NOMO-1 treated with DMSO at 0.1 percent for 48 hours (cell line): ENCODE results near the gene PACSIN3.
"Not testable (repeated sequence)": the region's sequence is repeated elsewhere in the genome, so short reads cannot be mapped to it uniquely, and the experiment has no call there.

ENCODE experiments used
- DNase-seq: peaks from one replicate; lab custom pipeline; 2025; ENCODE audit not compliant: unreplicated experiment; lab: John Stamatoyannopoulos, UW

Gene PACSIN3

DNA sequence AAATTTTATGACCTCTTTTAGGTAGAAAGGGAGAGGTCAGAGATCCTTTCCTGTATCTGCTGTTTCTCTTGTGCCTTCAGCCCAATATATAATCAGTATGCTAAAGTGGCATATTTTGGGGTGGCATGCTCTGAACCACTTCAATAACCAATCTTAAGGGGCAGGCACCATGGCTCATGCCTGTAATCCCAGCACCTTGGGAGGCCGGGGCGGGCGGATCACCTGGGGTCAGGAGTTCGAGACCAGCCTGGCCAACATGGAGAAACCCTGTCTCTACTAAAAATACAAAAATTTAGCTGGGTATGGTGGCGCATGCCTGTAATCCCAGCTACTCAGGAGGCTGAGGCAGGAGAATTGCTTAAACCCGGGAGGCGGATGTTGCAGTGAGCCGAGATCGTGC, 11.9 kb upstream of the PACSIN3 start:
- not testable (repeated sequence) for DNase-seq

DNA sequence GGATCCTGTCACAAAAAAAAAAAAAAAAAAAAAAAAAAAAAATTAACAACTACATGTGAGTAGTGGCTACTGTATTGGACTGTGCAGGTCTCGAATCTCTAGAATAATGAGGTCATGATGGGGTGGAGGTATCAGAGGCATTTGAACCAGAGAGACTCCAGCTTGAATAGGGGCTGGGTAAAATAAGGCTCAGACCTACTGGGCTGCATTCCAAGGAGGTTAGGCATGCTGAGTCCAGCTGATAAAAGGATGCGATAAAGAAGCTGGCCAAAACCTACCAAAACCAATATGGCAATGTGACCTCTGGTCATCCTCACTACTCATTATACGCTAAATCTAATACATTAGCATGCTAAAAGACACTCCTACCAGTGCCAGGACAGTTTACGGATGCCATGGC, 5.9 kb upstream of the PACSIN3 start:
- no peak for DNase-seq

DNA sequence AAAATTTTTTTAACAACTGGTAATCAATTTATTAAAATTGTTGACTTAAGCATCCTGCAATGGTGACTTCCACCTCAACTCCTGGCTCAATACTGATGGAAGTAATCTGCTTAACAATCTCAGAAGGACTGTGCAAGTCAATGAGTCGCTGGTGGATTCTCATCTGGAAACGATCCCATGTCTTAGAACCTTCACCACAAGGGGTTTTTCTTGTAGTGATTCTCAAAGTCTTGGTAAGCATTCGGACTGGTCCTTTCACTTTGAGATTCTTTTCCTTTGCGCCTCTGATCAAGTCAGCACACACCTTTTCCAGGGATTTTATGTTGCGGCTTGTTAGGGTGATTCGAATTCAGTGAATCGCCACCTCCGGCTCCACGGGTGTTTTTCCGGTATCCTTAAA, 4.9 kb upstream of the PACSIN3 start:
- DNase-seq, result not testable (repeated sequence)

DNA sequence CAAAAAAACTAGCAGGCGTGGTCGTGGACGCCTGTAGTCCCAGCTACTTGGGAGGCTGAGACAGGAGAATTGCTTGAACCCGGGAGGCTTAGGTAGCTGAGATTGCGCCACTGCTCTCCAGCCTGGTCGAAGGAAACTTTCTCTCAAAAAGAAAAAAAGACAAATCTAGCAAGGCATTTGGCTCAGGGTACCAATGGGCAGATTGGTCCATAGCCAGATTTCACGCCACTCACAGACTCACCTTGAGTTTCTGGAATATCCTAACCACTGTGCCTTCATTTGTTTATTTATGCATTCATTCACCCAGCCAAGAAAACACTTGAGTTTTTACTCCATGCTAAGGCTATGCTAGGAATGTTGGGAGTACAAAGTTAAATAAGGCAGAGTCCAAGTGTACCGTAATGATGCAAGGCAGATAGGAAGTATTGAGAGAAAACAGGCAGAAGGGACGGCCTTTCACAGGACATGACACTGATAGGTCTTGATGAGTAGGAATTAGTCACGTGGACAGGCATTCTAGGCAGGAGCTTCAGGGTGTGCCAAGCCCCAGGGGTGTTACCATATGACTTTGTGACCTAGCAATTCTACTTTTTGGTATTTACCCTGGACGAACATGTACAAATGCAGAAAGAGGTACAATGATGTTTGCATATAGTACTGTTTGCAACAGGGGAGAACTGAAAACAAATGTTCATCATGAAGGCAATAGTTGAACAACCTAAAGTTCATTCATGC, 3.0 kb upstream of the PACSIN3 start:
- no peak for DNase-seq

DNA sequence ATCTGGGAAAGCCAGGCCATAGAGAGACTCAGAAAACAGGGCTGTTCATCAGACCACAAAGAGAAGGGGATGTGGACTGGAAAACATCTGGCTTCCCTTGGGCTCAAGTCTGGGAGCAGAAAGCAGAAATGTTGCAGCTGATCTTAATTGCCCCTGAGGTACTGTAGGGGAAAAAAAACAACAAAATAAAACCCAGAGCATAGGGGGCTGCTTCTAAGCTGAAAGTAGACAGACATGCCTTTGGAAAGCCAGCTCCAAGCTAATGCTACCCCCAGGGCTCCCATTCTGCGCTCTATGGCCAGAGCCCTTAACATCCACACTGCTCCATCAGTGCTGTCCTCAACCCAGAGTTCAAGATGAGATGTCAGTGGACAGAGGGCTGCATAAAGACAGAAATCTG, 2.0 kb upstream of the PACSIN3 start:
- no peak for DNase-seq

DNA sequence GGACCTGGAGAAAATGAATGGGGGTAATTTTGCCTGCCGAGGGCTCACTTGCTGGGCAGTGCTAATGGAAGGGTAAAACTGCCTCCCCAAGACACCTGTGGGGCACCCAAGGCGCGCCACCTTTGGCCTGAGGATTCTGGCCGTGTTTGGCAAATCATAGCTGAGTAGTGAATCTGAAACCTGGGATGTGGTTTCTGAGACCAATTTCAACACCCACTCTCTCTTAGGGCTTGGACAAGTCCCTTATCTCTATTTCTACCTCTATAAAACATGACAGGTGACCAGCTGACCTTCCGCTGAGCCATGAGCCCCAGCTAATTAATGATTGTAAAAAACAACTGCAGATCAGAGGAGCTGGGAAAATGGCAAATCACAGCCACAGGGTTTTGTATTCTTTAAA, 1.5 kb upstream of the PACSIN3 start:
- no peak for DNase-seq

DNA sequence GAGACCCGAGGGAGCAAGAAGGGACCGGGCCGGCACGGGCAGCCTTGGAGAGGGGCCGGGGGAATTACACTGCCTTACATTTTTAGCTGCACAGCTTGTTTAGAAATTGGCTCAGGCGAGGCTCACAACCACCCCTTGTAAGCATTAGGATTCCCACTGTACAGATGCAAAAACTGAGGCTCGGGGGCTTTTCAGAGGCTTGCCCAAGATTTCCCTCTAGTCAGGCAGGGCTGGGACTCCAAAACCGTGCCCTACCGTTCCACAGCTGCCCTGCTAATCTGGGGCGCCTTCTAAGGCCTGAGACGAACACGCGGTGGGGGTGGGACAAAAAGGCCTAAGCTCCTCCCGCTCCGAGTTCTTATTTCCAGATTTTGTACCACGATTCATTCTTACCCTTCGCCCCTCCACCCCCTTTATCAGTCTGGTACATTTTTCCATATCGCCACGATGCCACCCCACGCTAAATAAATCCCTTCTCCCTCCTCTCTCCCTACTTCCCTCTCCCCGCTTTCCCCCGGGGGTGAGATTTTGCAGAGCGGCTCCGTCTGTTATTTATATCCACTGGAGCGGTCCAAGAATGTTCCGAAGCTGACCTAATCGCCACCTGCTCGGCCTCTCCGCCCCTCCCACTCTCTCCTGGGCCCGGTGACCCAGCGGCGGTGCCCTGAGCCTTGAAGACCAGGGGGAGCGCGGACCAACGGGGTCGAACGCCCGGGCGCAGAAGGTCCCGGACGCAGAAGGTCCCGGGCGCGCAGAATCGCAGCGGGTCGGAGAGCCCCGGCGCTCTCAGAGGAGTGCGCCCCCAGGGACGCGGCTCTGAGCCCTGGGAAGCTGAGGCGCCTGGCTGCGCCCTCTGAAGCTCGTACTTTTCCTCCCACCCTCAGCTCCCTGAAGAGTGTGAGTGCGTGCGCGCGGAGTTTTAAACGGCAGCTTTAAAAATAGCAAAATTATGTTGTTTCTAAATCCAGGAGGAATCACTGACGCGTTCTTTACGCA, 764 bp upstream of the PACSIN3 start:
- DNase-seq, result no peak

DNA sequence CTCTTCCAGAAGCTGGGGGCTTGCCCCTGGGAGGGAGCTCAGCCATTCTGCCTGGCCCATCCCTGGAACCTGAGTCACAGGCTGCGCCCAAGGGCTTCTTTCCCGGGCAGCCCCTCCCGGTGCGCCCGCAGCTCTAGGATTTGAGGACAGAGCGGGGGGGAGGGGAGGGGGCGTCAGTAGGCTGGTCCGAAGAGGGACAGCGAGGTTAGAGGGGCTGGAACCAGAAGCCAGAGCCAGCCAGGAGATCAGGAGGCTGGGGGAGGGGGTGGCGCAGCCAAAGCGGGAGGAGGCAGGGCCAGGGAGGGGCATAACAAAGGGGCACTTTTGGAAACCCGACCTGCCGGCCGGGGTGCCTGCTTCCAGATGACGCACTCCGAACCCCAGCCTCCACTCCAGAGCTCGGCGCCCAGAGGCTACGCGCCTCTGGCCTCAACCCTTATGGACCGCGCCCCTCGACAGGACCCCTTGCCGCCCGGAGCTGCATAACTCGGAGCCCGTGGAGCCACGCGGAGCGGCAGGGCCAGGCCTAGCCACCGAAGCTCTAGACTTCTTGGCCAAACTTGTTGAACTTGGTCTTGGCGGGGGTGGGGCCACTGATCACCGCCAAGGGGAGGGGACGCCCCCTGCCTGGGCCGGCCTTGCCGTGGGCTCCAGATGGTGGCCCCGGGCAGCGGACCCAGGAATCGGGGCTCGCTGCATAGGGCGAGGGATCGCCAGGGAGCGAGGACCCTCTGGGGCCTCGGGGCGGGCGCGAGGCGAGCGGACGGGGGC, 744 bp downstream of the PACSIN3 start:
- peak; percentile 10 for DNase-seq

DNA sequence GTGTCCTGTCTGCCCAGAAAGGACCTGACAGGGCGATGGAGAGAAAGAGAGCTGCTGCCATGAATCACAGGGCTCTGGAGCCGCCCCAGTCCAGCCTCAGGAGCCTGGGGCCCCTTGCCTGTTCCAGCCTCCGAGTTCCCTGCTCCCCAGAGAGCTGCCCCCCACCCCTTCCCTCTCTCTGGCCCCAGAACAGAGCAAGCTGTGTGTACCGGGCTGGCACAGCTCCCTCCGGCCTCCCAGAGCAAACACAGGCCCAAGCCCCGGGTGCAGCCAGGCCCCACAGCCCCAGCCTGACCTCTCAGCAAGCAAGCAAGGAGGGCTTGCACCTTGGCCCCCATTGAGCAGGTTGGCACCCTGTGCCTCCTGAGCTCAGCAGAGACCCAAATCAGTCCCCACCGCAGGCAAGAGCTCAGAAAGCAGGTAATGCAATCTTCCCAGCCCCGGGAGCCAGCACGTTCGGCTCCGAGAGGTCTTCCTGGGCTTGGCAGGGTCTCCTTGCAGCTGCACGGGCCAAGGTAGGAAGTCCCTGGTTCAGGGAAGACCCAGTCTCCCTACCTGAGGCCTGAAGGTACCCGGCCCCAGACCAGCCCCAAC, 1.4 kb downstream of the PACSIN3 start:
- no peak for DNase-seq

DNA sequence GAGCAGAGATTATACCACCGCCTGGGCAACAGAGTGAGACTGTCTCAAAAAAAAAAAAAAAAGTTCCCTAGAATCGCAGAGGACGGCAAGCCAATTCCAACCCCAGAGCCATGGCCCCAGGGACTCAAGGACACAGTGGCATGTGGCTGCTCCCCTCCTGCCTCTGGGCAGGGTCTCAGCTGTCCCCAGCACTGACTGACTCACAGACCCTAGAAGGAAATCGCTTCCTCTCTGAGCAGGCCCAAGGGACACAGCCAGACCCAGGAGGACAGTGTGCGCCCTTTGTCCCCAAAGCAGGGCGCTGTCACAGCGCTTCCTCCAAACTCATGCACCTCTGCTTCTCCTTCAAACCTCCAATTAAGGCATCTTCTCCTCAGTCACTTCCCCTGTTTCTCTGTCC, 2.3 kb downstream of the PACSIN3 start:
- DNase-seq, result no peak

DNA sequence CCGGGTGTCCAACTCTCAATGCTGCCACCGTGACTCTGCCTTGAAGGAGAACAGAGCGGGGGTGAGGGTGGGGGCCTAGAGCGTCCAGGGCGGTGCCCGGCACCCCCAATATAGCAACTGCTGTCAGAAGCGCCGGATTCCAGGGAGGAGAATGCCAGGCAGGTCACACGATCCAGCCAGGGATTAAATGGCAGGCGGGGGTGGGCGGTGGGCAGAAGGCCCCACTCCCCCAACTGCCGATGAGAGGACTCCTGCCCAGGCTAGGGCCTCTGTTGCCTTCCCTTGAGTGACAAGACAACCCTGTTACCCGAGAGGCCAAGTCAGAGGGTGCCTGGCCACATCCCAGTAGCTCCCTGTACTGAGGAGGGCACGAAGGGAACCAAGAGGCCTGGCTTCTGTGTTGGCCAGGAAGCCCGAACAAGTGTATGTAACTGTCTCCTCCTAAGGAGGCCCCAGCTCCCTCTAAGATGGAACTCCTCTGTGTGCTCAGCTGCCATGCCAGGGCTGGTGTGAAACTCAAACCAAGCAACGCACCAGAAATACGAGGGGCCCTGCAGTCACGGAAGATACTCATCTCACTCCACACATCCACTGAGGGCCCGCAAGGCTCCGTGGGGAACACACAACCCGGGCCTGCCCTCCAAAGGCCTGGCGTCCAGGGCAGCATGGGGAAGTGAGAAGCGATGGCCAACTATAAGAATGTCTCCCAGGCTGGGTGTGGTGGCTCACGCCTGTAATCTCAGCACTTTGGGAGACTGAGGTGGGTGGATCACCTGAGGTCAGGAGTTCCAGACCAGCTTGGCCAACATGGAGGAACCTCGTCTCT, 3.0 kb downstream of the PACSIN3 start:
- DNase-seq, result no peak

DNA sequence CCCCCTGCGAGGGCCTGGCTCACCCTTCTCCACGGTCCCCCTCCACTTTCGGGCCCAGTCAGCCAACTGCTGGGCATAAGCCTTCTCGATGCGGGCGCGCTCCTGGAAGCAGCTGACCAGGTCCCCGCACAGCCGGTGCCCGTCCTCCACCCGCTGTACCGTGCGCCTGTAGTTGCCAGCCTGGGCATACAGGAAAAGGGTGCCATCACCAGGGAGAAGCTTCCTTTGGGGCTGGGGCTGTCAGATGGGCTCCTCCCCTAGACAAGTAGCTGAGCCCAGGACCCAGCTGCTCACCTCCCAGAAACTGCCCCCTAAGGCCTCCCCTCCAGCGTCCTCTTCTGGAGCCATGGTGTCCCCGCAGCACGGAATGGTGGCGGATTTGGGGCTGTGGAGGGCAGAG, 3.9 kb downstream of the PACSIN3 start:
- no peak for DNase-seq

DNA sequence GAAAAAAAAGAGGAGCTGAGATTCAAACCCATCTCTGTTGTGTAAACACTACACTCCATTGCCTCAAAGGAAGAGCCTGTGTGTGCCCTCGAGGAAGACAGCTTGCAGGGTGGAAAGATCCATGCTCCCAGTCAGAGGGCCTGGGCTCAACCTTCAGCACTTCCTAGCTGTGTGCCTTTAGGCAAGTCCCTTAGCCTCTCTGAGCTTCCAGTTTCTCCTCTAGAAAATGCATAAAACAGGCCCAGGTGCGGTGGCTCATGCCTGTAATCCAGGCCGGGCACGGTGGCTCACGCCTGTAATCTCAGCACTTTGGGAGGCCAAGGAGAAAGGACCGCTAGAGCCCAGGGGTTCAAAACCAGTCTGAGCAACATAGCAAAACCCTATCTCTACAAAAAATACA, 5.0 kb downstream of the PACSIN3 start:
- no peak for DNase-seq

DNA sequence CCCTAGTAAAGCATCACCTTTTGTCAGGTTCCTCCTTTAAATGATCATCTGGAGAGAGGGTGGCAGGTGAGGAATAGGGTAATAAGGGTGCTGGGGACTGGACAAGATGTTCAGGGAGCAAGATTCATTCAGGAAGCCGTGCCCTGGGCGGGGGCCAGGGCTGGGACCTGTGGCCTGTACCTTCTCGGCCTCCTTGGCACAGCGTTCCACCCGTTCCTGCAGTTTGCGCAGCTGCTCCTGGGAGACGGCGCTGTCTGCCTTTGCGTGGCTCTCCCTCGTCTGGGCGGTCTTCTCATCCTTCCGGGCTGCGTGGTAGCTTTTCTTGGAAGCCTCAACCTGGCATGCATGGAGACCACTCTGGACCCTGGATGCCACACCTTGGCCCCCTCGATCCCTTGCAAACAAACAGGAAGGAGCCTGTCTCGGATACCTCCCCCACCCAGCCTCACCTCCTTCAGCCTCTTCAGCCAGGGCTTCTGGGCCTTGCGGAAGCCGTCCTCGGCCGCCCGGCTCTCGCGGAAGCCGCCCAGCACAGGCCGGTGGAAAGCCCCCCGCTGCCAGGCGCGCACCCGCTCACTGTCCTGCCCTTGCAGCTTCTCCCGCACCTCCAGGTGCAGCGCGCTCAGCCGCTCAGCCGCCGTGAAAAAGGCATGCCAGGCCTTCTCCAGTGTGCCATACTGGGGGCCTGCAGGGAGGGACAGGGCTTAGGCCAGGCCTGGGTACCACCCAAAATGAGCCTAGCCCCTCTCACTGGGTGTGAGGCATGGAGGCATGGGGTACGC, 6.0 kb downstream of the PACSIN3 start:
- DNase-seq, result no peak

DNA sequence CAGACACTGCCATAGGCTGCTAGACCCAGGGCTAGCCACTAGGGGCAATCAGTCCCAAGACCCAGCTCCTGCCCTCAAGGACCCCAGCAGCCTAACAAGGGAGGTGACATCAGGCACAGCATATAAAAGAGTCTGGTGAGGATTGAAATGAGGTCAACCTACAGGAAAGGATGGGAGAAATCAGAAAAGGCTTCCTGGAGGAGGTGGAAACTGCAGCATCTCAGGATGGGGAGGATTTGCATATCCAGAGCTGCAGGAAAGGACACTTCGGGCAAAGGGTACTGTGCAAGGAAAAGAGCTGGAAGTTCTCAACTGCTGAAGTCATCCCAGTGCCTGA, 6.6 kb downstream of the PACSIN3 start:
- no peak for DNase-seq

DNA sequence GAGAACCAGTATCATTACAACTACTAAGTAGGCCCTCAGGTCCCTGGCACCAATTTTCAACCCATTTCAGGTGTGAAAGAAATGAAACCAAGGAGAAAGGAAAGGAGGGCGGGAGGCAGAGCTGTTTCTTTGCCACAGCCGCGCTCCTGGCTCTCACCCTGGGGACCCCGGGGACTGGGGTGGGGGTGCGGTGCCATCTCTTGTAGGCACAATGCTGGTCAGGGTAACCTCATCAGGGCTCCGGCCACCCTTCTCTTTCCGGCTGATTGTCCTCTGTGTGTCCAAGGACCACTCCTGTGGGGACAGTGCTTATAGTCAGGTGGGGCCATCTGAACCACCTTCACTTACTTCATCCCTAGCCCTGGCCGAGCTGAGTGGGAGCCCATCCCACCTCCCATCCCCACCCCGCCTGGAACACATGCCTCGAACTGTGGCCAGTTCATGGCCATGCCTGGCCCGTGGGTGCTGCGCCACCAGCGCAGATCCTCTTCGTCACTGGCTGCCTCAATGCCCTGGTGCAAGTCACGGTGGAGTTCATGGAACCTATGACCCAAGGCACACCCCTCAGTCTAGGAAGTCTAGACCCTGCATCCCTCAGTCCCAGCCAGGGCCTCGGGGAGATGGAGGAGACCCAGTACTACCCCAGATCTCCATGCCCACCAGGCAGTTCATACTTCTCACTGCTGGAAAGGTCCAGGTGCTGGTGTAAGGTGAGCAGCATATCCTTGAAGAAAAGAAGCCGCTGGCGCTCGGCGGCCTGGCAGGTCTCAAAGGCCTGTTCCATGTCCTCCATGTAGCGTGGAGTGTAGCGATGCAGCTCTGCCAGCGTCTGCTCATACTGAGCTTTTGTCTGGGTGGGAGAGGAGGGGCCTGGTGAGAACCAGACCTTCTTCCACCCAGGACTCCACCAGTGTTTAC, 7.2 kb downstream of the PACSIN3 start:
- no peak for DNase-seq

DNA sequence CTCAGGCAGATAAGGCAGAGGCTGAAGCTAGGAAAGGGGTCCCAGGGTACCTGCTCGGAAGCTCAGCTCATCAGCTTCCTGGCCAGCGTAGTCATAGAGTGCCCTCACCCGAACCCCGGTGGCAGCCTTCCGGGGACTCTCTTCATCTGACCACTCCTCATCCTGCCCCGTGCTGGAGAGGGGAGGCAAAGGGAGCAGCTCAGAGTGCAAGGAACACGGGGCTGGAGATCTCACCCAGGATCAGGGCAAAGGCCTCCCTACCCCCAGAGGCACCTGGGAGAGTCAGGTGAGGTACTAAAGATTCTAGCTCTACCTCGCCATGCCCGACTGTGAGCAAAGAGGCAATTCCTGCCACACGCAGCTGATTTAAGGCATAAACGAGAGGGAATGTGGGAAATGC, 7.9 kb downstream of the PACSIN3 start:
- DNase-seq, result no peak

DNA sequence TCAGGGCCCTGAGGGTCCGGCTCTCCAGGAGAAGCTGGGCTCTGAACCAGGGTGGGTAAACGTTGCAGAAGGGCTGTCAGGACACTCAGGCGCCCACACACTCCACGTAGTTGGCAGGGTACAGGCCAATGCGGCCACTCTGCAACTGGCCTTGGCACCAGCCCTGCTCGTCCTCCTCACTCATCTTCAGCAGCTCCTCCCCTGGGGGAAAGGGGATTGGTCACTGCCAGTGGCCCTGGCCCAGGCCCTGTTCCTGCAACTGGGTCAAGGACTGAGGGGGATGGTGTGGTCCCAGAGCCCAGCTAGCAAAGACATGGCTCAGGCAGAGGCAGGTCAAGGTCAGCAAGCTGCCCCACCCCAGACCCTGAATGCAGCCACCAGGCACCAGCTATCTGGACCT, 8.4 kb downstream of the PACSIN3 start:
- no peak for DNase-seq
